Naive thymus-derived CD8-positive, alpha-beta T cell (primary cell): ENCODE results near the gene NAP1L5. TPM values are rescaled to one million over a fixed set of nuclear protein-coding genes. Genes with fewer than 3 reads are reported as not detected.

ENCODE experiments used
- ATAC-seq, 2 donors: fragments of 150-1000 bp; cut with Tn5 transposase in 1 of 2; sonication (Bioruptor Pico), chemical (Tn5 transposase) in 1 of 2; 1 replicate in 1 of 2; 2 replicates in 1 of 2; pipeline ENCODE4 v1.10.0; 2021; ENCODE audit warnings: mild to moderate bottlenecking in 2 of 2, moderate library complexity in 2 of 2
- POLR2A ChIA-PET: fragments of 350-600 bp; sonication (Branson Sonifier 250); formaldehyde crosslinking; loops from one replicate; lab custom pipeline; 2021; ENCODE audit warnings: antibody characterized with exemption; lab: Charles Lee
- DNase-seq, 10 donors: peaks; one replicate each; pipeline versions ENCODE4 v3.0.0 to v3.0.0-alpha.2; 2020 to 2022
- H3K27ac Mint-ChIP-seq, 10 donors: one replicate each; pipeline ENCODE4 v1.8.0; 2020 to 2022; ENCODE audit warnings: mild to moderate bottlenecking in 10 of 10, mixed read lengths in 10 of 10, moderate library complexity in 4 of 10, inconsistent platforms in 1 of 10
- H3K27me3 Mint-ChIP-seq, 5 donors: one replicate each; pipeline ENCODE4 v1.8.0; 2021 to 2022; ENCODE audit warnings: mixed read lengths in 5 of 5
- H3K36me3 Mint-ChIP-seq, 3 donors: one replicate each; pipeline ENCODE4 v1.8.0; 2020 to 2022; ENCODE audit warnings: mixed read lengths in 3 of 3, mild to moderate bottlenecking in 2 of 3, inconsistent platforms in 1 of 3
- H3K4me1 Mint-ChIP-seq, 4 donors: one replicate each; pipeline ENCODE4 v1.8.0; 2021 to 2022; ENCODE audit warnings: mixed read lengths in 4 of 4
- H3K4me3 Mint-ChIP-seq, 10 donors: one replicate each; pipeline ENCODE4 v1.8.0; 2020 to 2022; ENCODE audit warnings: mild to moderate bottlenecking in 10 of 10, mixed read lengths in 10 of 10, moderate library complexity in 6 of 10, inconsistent platforms in 1 of 10
- H3K9me3 Mint-ChIP-seq, 9 donors: one replicate each; pipeline ENCODE4 v1.8.0; 2020 to 2022; ENCODE audit warnings: mixed read lengths in 9 of 9, mild to moderate bottlenecking in 3 of 9, inconsistent platforms in 1 of 9, moderate library complexity in 1 of 9
- polyA plus RNA-seq, 3 donors: library from polyadenylated mRNA; unstranded; fragments of 300-500 nt; fragmentation: Illumina TruSeq; gene quantifications; one replicate each; pipeline ENCODE4 v1.2.3, GENCODE V29; 2021
- total RNA-seq, 8 experiments: library from RNA in 2 of 8; stranded (reverse) in 2 of 8; gene quantifications; one replicate each; pipeline ENCODE4 v1.2.3 and lab custom pipeline; 2021 to 2026

Gene NAP1L5
- total and polyA plus RNA-seq, 5 experiments from 2014 or later = 1.4 to 4.3 (median 2.2) TPM

DNA sequence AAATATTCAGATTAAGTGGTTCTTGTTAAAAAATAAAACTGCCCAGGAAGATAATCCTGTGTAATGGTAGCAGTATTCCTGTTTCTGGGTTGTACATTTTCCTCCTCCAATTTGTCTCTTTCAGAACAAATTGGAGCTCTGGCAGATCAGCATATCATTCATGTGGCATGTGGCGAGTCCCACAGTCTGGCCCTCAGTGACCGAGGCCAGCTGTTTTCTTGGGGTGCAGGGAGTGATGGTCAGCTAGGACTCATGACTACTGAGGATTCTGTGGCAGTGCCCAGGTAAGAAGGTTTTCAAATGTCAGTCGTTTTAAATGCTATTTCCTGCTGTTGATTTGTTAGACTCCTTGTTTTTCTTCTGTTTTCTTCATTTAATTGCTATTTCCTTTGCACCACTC lies 47.9 kb downstream of the NAP1L5 start:
- ATAC-seq (no peak), DNase-seq (no peak)
- POLR2A ChIA-PET = interaction anchor here (1.4 kb wide), 1 partner anchor 56 kb away, joined by 3 read pairs; no protein-coding TSS in a partner anchor
- H3K27me3 Mint-ChIP-seq = no peaks in the 10 kb centered on the region
- H3K36me3 Mint-ChIP-seq = peaks cover 0 to 32% (median 11%) of the 10 kb centered on the region in 3 donors
- H3K27ac Mint-ChIP-seq = peak overlapping the region in 8 of 10 donors; percentile 12 to 76 (median 60)
- peaks cover 42 to 70% (median 68%) of the 10 kb centered on the region in 4 donors for H3K4me1 Mint-ChIP-seq
- H3K9me3 Mint-ChIP-seq = no peaks in the 10 kb centered on the region
- no peak overlapping the region for H3K4me3 Mint-ChIP-seq

- POLR2A ChIA-PET = no interaction called here
- ATAC-seq = no peak
- Mint-ChIP-seq H3K4me1 (peaks cover 35 to 63% (median 57%) of the 10 kb centered on the region in 4 donors), H3K4me3 (peak overlapping the region in 3 of 10 donors; percentile 19 to 51 (median 39)), H3K9me3 (peaks cover 0 to 12% (median 3%) of the 10 kb centered on the region in 9 donors), H3K36me3 (peaks cover 4 to 15% (median 10%) of the 10 kb centered on the region in 3 donors), H3K27me3 (no peaks in the 10 kb centered on the region), H3K27ac (peak overlapping the region; percentile 5 to 92 (median 52))
- no peak for DNase-seq
Measured at GRCh38 chr4:88646528-88647280, 50.9 kb downstream of the NAP1L5 start.

- Mint-ChIP-seq H3K27ac (peak overlapping the region in 9 of 10 donors; percentile 15 to 92 (median 49)), H3K36me3 (peaks cover 4 to 15% (median 8%) of the 10 kb centered on the region in 3 donors), H3K9me3 (peaks cover 0 to 13% (median 4%) of the 10 kb centered on the region in 9 donors), H3K27me3 (no peaks in the 10 kb centered on the region), H3K4me3 (peak overlapping the region in 3 of 10 donors; percentile 8 to 51 (median 19)), H3K4me1 (peaks cover 35 to 64% (median 58%) of the 10 kb centered on the region in 4 donors)
- POLR2A ChIA-PET = no interaction called here
- ATAC-seq (no peak), DNase-seq (no peak)
Measured at GRCh38 chr4:88645994-88646393, 51.6 kb downstream of the NAP1L5 start.

Other genes starting within 250 kb of the NAP1L5 start
- gene HERC5, start 240.7 kb downstream of the NAP1L5 start, total RNA-seq = 10 to 100 TPM; 11.5 to 12.3 TPM
- gene HERC5, start 240.7 kb downstream of the NAP1L5 start, polyA plus RNA-seq = 1 to 10 TPM; 5.7 to 7.3 (median 6.5) TPM
- gene PYURF, start 174.1 kb downstream of the NAP1L5 start, total RNA-seq = 10 to 100 TPM; 50.6 to 53.4 TPM
- 100 to 1,000 TPM; 255 to 322 (median 268) TPM for gene PYURF, start 174.1 kb downstream of the NAP1L5 start, polyA plus RNA-seq
- 100 to 1,000 TPM in 1 of 2 experiments, 10 to 100 TPM in 1; 91.8 to 111 TPM for gene HERC3, start 105.3 kb downstream of the NAP1L5 start, total RNA-seq
- gene HERC3, start 105.3 kb downstream of the NAP1L5 start, polyA plus RNA-seq = 10 to 100 TPM; 29.7 to 37.1 (median 33.6) TPM